ENCODE data around the gene PLD1.

PLD1 gene

GRCh38 chr3:171765511-171765887, 44.8 kb downstream of the PLD1 start:
- Mint-ChIP-seq H3K27ac (no peak overlapping the region), H3K4me3 (no peak overlapping the region), H3K36me3 (ENCODE audit: low read depth) (no peaks in the 10 kb centered on the region), H3K9me3 (no peaks in the 10 kb centered on the region), H3K27me3 (peaks cover 13% of the 10 kb centered on the region), H3K4me1 (ENCODE audit: low read depth) (no peaks in the 10 kb centered on the region)

GRCh38 chr3:171763392-171763791, 46.9 kb downstream of the PLD1 start:
- Mint-ChIP-seq H3K36me3 (ENCODE audit: low read depth) (no peaks in the 10 kb centered on the region), H3K9me3 (no peaks in the 10 kb centered on the region), H3K27ac (no peak overlapping the region), H3K4me3 (no peak overlapping the region), H3K4me1 (ENCODE audit: low read depth) (no peaks in the 10 kb centered on the region), H3K27me3 (peaks cover 18% of the 10 kb centered on the region)

- no peak overlapping the region for H3K4me3 Mint-ChIP-seq
- no peak overlapping the region for H3K27ac Mint-ChIP-seq
- no peaks in the 10 kb centered on the region for H3K4me1 Mint-ChIP-seq (ENCODE audit: low read depth)
- peaks cover 16% of the 10 kb centered on the region for H3K27me3 Mint-ChIP-seq
- H3K36me3 Mint-ChIP-seq (ENCODE audit: low read depth): no peaks in the 10 kb centered on the region
- no peaks in the 10 kb centered on the region for H3K9me3 Mint-ChIP-seq
Observed at GRCh38 chr3:171760477-171760876, 49.8 kb downstream of the PLD1 start.

- H3K4me3 Mint-ChIP-seq: no peak overlapping the region
- no peaks in the 10 kb centered on the region for H3K36me3 Mint-ChIP-seq (ENCODE audit: low read depth)
- H3K27ac Mint-ChIP-seq: no peak overlapping the region
- no peaks in the 10 kb centered on the region for H3K9me3 Mint-ChIP-seq
- H3K4me1 Mint-ChIP-seq (ENCODE audit: low read depth): no peaks in the 10 kb centered on the region
- H3K27me3 Mint-ChIP-seq: peaks cover 16% of the 10 kb centered on the region
Observed at GRCh38 chr3:171758109-171758508, 52.2 kb downstream of the PLD1 start.

GRCh38 chr3:171757361-171758034, 52.8 kb downstream of the PLD1 start:
- H3K27ac Mint-ChIP-seq: no peak overlapping the region
- no peaks in the 10 kb centered on the region for H3K4me1 Mint-ChIP-seq (ENCODE audit: low read depth)
- no peaks in the 10 kb centered on the region for H3K9me3 Mint-ChIP-seq
- peaks cover 15% of the 10 kb centered on the region for H3K27me3 Mint-ChIP-seq
- no peaks in the 10 kb centered on the region for H3K36me3 Mint-ChIP-seq (ENCODE audit: low read depth)
- H3K4me3 Mint-ChIP-seq: no peak overlapping the region

GRCh38 chr3:171755656-171756055, 54.6 kb downstream of the PLD1 start:
- Mint-ChIP-seq H3K4me1 (ENCODE audit: low read depth) (no peaks in the 10 kb centered on the region), H3K9me3 (no peaks in the 10 kb centered on the region), H3K4me3 (no peak overlapping the region), H3K36me3 (ENCODE audit: low read depth) (no peaks in the 10 kb centered on the region), H3K27ac (no peak overlapping the region), H3K27me3 (peaks cover 14% of the 10 kb centered on the region)

GRCh38 chr3:171755015-171755589, 55.2 kb downstream of the PLD1 start:
- no peak overlapping the region for H3K4me3 Mint-ChIP-seq
- H3K36me3 Mint-ChIP-seq (ENCODE audit: low read depth): no peaks in the 10 kb centered on the region
- no peaks in the 10 kb centered on the region for H3K4me1 Mint-ChIP-seq (ENCODE audit: low read depth)

GRCh38 chr3:171753665-171754408, 56.4 kb downstream of the PLD1 start:
- Mint-ChIP-seq H3K27me3 (peaks cover 19% of the 10 kb centered on the region), H3K36me3 (ENCODE audit: low read depth) (no peaks in the 10 kb centered on the region), H3K9me3 (no peaks in the 10 kb centered on the region), H3K4me1 (ENCODE audit: low read depth) (no peaks in the 10 kb centered on the region), H3K4me3 (no peak overlapping the region), H3K27ac (no peak overlapping the region)

More at GRCh38 chr3:171755015-171755589, 55.2 kb downstream of the PLD1 start:
- Mint-ChIP-seq H3K27me3 (peaks cover 10% of the 10 kb centered on the region), H3K9me3 (no peaks in the 10 kb centered on the region), H3K27ac (no peak overlapping the region)

GRCh38 chr3:171753025-171753472, 57.2 kb downstream of the PLD1 start:
- Mint-ChIP-seq H3K4me1 (ENCODE audit: low read depth) (no peaks in the 10 kb centered on the region), H3K27me3 (peaks cover 23% of the 10 kb centered on the region), H3K4me3 (no peak overlapping the region), H3K9me3 (no peaks in the 10 kb centered on the region), H3K36me3 (ENCODE audit: low read depth) (no peaks in the 10 kb centered on the region), H3K27ac (no peak overlapping the region)

- no peaks in the 10 kb centered on the region for H3K36me3 Mint-ChIP-seq (ENCODE audit: low read depth)
- H3K27me3 Mint-ChIP-seq: peaks cover 26% of the 10 kb centered on the region
Observed at GRCh38 chr3:171752329-171752728, 58.0 kb downstream of the PLD1 start.

GRCh38 chr3:171749124-171749523, 61.2 kb downstream of the PLD1 start:
- H3K4me3 Mint-ChIP-seq: no peak overlapping the region
- no peaks in the 10 kb centered on the region for H3K9me3 Mint-ChIP-seq
- H3K27me3 Mint-ChIP-seq: peaks cover 32% of the 10 kb centered on the region
- H3K4me1 Mint-ChIP-seq (ENCODE audit: low read depth): no peaks in the 10 kb centered on the region
- no peak overlapping the region for H3K27ac Mint-ChIP-seq
- H3K36me3 Mint-ChIP-seq (ENCODE audit: low read depth): no peaks in the 10 kb centered on the region

More at GRCh38 chr3:171752329-171752728, 58.0 kb downstream of the PLD1 start:
- H3K4me3 Mint-ChIP-seq: no peak overlapping the region
- H3K4me1 Mint-ChIP-seq (ENCODE audit: low read depth): no peaks in the 10 kb centered on the region
- H3K27ac Mint-ChIP-seq: no peak overlapping the region
- H3K9me3 Mint-ChIP-seq: no peaks in the 10 kb centered on the region

GRCh38 chr3:171748064-171748924, 62.0 kb downstream of the PLD1 start:
- Mint-ChIP-seq H3K27me3 (peaks cover 33% of the 10 kb centered on the region), H3K4me1 (ENCODE audit: low read depth) (no peaks in the 10 kb centered on the region), H3K27ac (no peak overlapping the region), H3K4me3 (no peak overlapping the region), H3K36me3 (ENCODE audit: low read depth) (no peaks in the 10 kb centered on the region), H3K9me3 (no peaks in the 10 kb centered on the region)

- no peaks in the 10 kb centered on the region for H3K4me1 Mint-ChIP-seq (ENCODE audit: low read depth)
- no peaks in the 10 kb centered on the region for H3K36me3 Mint-ChIP-seq (ENCODE audit: low read depth)
- peaks cover 30% of the 10 kb centered on the region for H3K27me3 Mint-ChIP-seq
- H3K27ac Mint-ChIP-seq: no peak overlapping the region
- no peak overlapping the region for H3K4me3 Mint-ChIP-seq
- H3K9me3 Mint-ChIP-seq: no peaks in the 10 kb centered on the region
Observed at GRCh38 chr3:171747223-171747920, 62.9 kb downstream of the PLD1 start.

All from stimulated activated naive CD8-positive, alpha-beta T cell treated with anti-CD3 and anti-CD28 coated beads, Interleukin-15, Interleukin-2, amounts not matched to agents 100 ng/mL and 50 ng/mL, for 24 hours (primary cell).